AG10803 (cell line): ENCODE measurements around the gene CREBRF.
"Not testable (repeated sequence)": the region's sequence is repeated elsewhere in the genome, so short reads cannot be mapped to it uniquely, and the experiment has no call there.

Source experiments
- DNase-seq: peaks from one replicate; pipeline ENCODE4 v3.0.0; 2010; ENCODE audit warnings: low read depth
- H3K4me3 ChIP-seq: 2 replicates; pipeline ENCODE4 v1.5.1; 2011; ENCODE audit warnings: mild to moderate bottlenecking, low read length, control low read depth
- CTCF ChIP-seq: conservative IDR thresholded peaks from 2 replicates; pipeline ENCODE4 v1.5.1; 2011; ENCODE audit warnings: mild to moderate bottlenecking, low read length, control low read depth, inconsistent platforms

The CREBRF gene

DNA sequence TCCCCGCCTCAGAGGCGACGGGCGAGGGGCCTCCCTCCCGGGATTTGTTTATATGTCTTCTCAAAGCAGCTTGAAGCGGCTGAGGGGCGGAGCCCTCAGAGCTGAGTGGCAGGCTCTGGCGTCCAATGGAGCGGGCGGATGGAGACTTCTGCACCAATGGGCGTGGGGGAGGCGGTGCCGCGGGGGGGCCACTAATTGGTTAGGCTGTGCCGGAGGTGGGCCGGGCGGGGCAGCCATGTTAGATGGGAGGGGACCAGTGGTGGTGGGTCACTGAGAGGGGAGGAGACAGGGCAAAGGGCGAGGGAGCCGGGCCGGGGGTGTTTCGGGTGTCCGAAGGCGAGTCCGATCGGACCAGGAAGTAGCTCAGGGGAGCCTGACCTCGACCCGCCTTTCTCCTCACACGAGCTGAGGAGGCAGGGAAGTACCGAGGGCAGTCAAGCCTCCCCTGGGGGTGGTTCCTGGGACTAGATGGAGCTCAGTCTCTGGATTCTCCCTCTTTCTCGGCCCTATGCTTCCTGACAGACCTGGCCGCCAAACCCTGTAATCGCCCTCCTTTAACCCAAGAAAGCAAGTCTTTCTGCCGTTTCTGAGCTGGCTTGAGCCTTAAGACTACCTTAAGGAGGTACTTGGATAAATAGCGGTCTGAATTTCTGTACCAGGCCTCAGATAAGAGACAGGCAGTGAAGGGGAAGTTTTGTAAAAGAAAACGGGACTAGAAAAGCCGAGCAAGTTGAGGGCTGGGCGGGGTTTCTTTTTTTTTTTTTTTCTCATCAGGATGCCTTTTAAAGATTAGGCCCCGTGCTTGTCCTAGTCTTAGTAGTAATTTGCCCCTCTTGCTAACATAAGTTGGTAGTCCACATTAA lies 1.1 kb downstream of the CREBRF start:
- H3K4me3 ChIP-seq: peak overlapping the region; percentile 90
- peak; percentile 37 for TF ChIP-seq CTCF
- DNase-seq: peak; percentile 98

DNA sequence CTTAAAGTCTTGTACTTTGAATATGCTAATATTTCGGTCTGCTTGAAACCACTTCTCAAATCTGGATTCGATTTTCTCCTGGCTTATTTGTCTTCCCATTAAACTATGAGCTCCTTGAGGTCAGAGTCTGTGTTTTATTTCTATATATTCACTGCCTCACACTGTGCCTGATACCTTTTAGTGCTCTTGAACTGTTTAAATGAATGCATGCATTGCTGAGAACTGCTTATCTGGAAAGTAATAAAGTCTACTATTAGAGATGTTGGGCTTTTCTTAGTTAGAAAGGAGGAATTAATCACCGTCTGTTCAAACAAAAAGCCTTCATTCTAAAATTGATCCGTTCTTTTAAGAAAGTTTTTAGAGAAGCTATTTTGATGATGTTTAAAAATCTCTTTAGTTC lies 6.0 kb downstream of the CREBRF start:
- no peak for DNase-seq
- H3K4me3 ChIP-seq: no peak overlapping the region
- TF ChIP-seq CTCF: no peak

GRCh38 chr5:173065155-173065554 lies 9.0 kb downstream of the CREBRF start:
- H3K4me3 ChIP-seq: no peak overlapping the region
- no peak for TF ChIP-seq CTCF
- DNase-seq: no peak

- no peak for TF ChIP-seq CTCF
- no peak for DNase-seq
- H3K4me3 ChIP-seq: no peak overlapping the region
Observed at GRCh38 chr5:173069671-173070070, 13.5 kb downstream of the CREBRF start.

DNA sequence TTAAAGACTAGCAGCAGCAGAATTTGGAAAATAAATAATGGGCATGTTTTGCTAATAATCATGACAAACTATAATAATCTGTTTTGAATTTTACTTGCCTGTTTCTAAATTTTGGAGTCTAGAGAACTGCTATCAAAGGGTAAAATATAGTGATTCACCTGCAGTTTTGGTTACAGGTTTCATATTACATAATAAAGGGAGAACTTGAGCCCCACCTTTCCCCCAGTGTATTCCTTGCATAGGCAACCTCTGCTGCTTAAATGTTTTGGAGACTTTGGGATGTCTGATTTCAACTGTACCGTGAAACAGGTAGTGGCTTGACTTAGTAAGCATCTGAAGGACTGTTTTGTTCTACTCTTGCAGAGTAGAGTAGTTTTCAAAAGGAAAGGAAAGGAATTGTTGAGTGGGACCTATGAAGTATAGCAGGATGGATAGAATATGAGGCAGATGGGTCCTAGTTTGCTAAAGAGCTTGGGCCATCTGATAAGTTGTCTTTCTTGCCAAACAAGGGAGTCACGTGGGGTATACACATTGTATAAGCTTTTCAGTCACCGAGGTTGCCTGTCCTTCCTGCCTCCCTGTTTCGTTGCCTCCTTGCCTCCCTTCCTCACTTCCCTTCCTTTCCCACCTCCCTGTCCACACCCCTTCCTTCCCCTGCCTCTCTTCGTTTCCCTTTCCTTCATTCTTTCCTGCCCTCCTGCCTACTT lies 19.1 kb downstream of the CREBRF start:
- no peak for TF ChIP-seq CTCF
- no peak overlapping the region for H3K4me3 ChIP-seq
- no peak for DNase-seq

DNA sequence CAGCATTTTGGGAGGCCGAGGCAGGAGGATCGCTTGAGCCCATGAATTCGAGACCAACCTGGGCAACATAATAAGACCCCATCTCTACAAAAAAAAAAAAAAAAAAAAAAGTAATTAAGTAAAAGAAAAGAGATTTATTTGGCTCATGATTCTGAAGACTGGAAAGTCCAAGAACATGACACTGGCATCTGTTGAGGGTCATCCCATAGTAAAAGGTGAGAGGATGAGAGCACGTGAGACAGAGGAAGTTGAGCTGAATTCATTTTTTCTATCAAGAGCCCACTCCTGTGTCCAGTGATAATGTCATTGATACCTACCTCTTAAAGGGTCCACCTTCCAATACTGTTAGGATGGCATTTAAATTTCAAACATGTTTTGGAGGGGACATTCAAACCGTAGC lies 19.8 kb downstream of the CREBRF start:
- TF ChIP-seq CTCF: no peak

GRCh38 chr5:173076471-173076870 lies 20.3 kb downstream of the CREBRF start:
- not testable (repeated sequence) for DNase-seq

More for the DNA sequence above, 19.8 kb downstream of the CREBRF start:
- no peak overlapping the region for H3K4me3 ChIP-seq
- no peak for DNase-seq

More at GRCh38 chr5:173076471-173076870, 20.3 kb downstream of the CREBRF start:
- not testable (repeated sequence) for H3K4me3 ChIP-seq
